ENCODE data around the gene CDH4.

DNA sequence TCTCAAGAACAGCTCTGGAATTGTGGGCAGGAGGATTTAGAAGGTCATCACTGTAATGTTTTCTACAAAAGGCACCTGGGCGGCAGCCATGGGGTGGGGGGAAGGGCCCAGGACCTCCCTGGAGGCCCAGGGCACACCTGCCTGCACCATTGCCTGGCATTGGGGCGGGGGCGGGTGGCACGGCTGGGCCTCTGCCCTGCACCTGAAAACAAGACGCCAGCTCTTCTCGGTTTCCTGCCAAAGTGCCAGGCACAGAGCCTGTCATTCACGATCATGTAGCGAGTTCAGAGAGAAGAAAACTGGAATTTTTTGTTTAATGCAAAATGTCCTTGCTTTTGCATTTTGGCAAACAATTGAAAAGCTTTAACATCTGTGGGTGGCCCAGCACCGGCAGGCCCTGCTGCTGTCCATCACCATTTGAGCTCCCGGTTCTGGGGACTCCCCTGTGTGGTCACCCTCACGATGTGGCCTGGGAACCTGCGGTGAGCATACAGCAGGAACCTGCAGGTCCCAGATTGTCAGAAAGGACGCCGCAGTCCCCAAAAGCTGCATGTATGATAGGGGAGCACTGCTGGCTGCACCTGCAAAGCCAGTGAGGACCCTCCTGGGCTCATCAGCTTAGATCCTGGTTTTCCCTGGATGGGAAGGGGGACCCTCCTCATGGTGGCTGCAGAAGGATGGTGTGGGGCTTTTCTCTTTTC, 262.9 kb downstream of the CDH4 start:
- TF ChIP-seq ZBED1 (IDR thresholded peaks at IDR 0.05) (no peak), STAG1 (CRISPR knock-in tag; IDR thresholded peaks at IDR 0.05; ENCODE audit: borderline replicate concordance) (no peak), SMC3 (conservative IDR thresholded peaks at IDR 0.05; ENCODE audit: insufficient read depth, low read depth, low read length) (no peak)
